Neural progenitor cell (in vitro differentiated cells): ENCODE measurements around the gene RGS10. TPM values are rescaled to one million over a fixed set of nuclear protein-coding genes. Genes with fewer than 3 reads are reported as not detected.

Source experiments
- DNase-seq: peaks from one replicate; pipeline ENCODE4 v3.0.0-alpha.2; 2016; ENCODE audit warnings: low spot score
- H2AFZ ChIP-seq: fragments of 200-600 bp; sonication (generic); replicated peaks from 2 replicates; pipeline ENCODE4 v1.6.1; 2016; ENCODE audit warnings: antibody characterized with exemption
- H3F3A ChIP-seq: fragments of 200-600 bp; sonication (generic); 2 replicates; pipeline ENCODE4 v1.6.1; 2016; ENCODE audit warnings: antibody characterized with exemption, low read depth
- H3K27ac ChIP-seq: fragments of 200-600 bp; sonication (generic); 2 replicates; pipeline ENCODE4 v1.5.1; 2016; ENCODE audit warnings: mild to moderate bottlenecking
- H3K27me3 ChIP-seq: fragments of 200-600 bp; sonication (generic); 2 replicates; pipeline ENCODE4 v1.6.1; 2016; ENCODE audit warnings: mild to moderate bottlenecking, moderate library complexity
- H3K36me3 ChIP-seq: fragments of 200-600 bp; sonication (generic); 2 replicates; pipeline ENCODE4 v1.5.1; 2016
- H3K4me1 ChIP-seq: fragments of 200-600 bp; sonication (generic); 2 replicates; pipeline ENCODE4 v1.6.1; 2016; ENCODE audit warnings: mixed run types
- H3K4me2 ChIP-seq: fragments of 200-600 bp; sonication (generic); 2 replicates; pipeline ENCODE4 v1.6.1; 2016
- H3K4me3 ChIP-seq: fragments of 200-600 bp; sonication (generic); 2 replicates; pipeline ENCODE4 v1.5.1; 2016
- H3K79me2 ChIP-seq: fragments of 200-600 bp; sonication (generic); 2 replicates; pipeline ENCODE4 v1.6.1; 2016; ENCODE audit warnings: low read depth
- H3K9ac ChIP-seq: fragments of 200-600 bp; sonication (generic); 2 replicates; pipeline ENCODE4 v1.6.1; 2016
- H3K9me3 ChIP-seq: fragments of 200-600 bp; sonication (generic); 2 replicates; pipeline ENCODE4 v1.5.1; 2016; ENCODE audit warnings: low read depth
- H4K20me1 ChIP-seq: fragments of 200-600 bp; sonication (generic); 2 replicates; pipeline ENCODE4 v1.6.1; 2016; ENCODE audit warnings: low read depth
- H3K27ac Mint-ChIP-seq: 3 replicates; pipeline ENCODE4 v1.8.0; 2021; ENCODE audit warnings: mixed read lengths
- H3K27me3 Mint-ChIP-seq: 2 replicates; pipeline ENCODE4 v1.8.0; 2022; ENCODE audit warnings: low read depth, mild to moderate bottlenecking, inconsistent platforms, moderate library complexity, mixed read lengths; ENCODE audit not compliant: insufficient read depth
- H3K36me3 Mint-ChIP-seq: 3 replicates; pipeline ENCODE4 v1.8.0; 2021; ENCODE audit warnings: mixed read lengths
- H3K4me1 Mint-ChIP-seq: 3 replicates; pipeline ENCODE4 v1.8.0; 2021; ENCODE audit warnings: mixed read lengths
- H3K4me3 Mint-ChIP-seq: 3 replicates; pipeline ENCODE4 v1.8.0; 2021; ENCODE audit warnings: mild to moderate bottlenecking, moderate library complexity, mixed read lengths
- H3K9me3 Mint-ChIP-seq: 3 replicates; pipeline ENCODE4 v1.8.0; 2020; ENCODE audit warnings: mixed read lengths
- CTCF ChIP-seq: fragments of 200-600 bp; sonication (generic); IDR thresholded peaks from 2 replicates; pipeline ENCODE4 v1.5.1; 2017; ENCODE audit warnings: antibody characterized with exemption, mild to moderate bottlenecking
- EZH2 ChIP-seq: fragments of 200-600 bp; sonication (generic); IDR thresholded peaks from 2 replicates; pipeline ENCODE4 v1.6.1; 2017; ENCODE audit warnings: antibody characterized with exemption, mild to moderate bottlenecking, moderate library complexity
- EZH2phosphoT487 ChIP-seq: fragments of 200-600 bp; sonication (generic); IDR thresholded peaks from 2 replicates; pipeline ENCODE4 v1.6.1; 2017; ENCODE audit warnings: antibody characterized with exemption
- total RNA-seq: library from RNA; depleted of rRNA; stranded (reverse); fragments of >200 nt; gene quantifications from 2 replicates; pipeline ENCODE4 v1.2.3, GENCODE V29; 2015; ENCODE audit warnings: low replicate concordance

RGS10 gene
- total RNA-seq, 1 donor from 2014 or later = 12.0 TPM

GRCh38 chr10:119494236-119495020 lies 48.1 kb downstream of the RGS10 start:
- H3K9me3 Mint-ChIP-seq = no peaks in the 10 kb centered on the region
- no peak overlapping the region for H3K27ac ChIP-seq
- no peaks in the 10 kb centered on the region for H3K36me3 Mint-ChIP-seq
- no peak overlapping the region for H3K4me2 ChIP-seq
- no peak overlapping the region for H3K9ac ChIP-seq
- no peaks in the 10 kb centered on the region for H3F3A ChIP-seq
- peaks cover 14% of the 10 kb centered on the region for H3K4me1 Mint-ChIP-seq
- H2AFZ ChIP-seq = no peak overlapping the region
- no peak overlapping the region for H3K4me3 ChIP-seq
- H3K27me3 Mint-ChIP-seq = peaks cover 4% of the 10 kb centered on the region
- H4K20me1 ChIP-seq = no peaks in the 10 kb centered on the region
- H3K79me2 ChIP-seq = no peaks in the 10 kb centered on the region
- no peak for DNase-seq
- TF ChIP-seq CTCF = no peak
- TF ChIP-seq EZH2phosphoT487 = no peak
- H3K27ac Mint-ChIP-seq = no peak overlapping the region
- H3K27me3 ChIP-seq = no peaks in the 10 kb centered on the region
- no peaks in the 10 kb centered on the region for H3K9me3 ChIP-seq
- no peaks in the 10 kb centered on the region for H3K4me1 ChIP-seq
- H3K4me3 Mint-ChIP-seq = no peak overlapping the region
- no peaks in the 10 kb centered on the region for H3K36me3 ChIP-seq

DNA sequence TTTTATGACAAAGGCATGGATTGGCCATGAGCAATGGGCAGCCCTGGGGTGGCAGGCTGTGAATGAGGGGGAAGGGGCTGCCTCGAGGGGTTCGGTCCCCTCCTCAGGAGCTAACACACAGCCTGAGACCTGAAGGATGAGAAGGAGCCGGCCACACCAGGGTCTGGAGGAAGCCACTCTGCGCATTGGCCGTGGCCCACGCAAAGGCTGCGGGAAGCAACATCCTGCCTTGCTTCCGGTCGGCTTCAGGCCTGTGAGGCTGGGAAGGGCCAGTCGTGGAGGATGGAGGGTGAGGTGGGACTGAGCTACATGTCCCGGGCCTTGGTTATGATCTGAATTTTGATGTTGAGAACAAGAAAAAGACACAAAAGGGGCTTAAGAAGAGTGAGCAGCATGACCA lies 49.4 kb downstream of the RGS10 start:
- H3K4me3 Mint-ChIP-seq = no peak overlapping the region
- DNase-seq = no peak
- H3K27me3 Mint-ChIP-seq = no peaks in the 10 kb centered on the region
- Histone ChIP-seq H3K9me3 (no peaks in the 10 kb centered on the region), H3K36me3 (no peaks in the 10 kb centered on the region), H3F3A (no peaks in the 10 kb centered on the region), H3K79me2 (no peaks in the 10 kb centered on the region), H3K9ac (no peak overlapping the region), H2AFZ (no peak overlapping the region), H4K20me1 (no peaks in the 10 kb centered on the region), H3K4me1 (no peaks in the 10 kb centered on the region), H3K27ac (no peak overlapping the region), H3K4me2 (no peak overlapping the region), H3K27me3 (no peaks in the 10 kb centered on the region), H3K4me3 (no peak overlapping the region)
- TF ChIP-seq CTCF = no peak
- TF ChIP-seq EZH2phosphoT487 = no peak
- no peak for TF ChIP-seq EZH2
- no peaks in the 10 kb centered on the region for H3K36me3 Mint-ChIP-seq
- peaks cover 13% of the 10 kb centered on the region for H3K4me1 Mint-ChIP-seq
- H3K27ac Mint-ChIP-seq = no peak overlapping the region
- H3K9me3 Mint-ChIP-seq = no peaks in the 10 kb centered on the region

DNA sequence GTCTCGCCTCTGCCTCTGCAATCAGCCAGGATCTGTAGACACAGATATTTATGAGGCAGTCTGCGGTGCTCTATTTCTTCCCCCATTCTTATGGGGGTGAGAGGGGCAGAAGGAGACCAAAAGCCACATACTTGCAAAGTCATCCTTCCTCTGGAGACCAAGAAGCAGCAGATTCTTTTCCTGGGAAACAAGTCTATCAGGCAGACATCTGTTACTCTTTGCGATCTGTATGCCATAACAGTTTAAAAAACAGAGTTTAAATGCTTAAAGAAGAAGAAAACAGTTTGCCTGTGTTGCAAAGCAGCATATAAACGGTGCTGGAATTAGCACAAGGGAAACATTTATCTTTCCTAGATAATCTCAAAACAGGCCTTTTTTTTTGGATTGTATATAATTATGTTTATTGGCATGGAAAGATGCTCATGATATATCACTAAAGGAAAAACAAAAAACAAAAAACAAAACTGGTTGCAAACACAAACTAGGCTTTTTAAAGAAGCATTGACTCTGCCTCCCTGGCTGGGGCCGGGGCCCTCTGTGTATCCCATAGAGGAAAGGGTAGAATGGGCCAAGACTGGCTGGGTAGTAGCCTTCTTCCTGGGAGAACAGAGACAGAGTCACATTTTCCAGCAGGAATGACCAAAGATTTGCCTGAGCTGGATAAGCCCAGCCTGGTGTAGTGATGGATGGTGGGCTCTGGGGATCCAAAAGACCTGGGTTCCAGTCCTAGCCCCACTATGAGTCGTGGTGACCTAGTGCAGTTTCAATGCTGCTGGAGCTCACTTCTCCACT lies 50.4 kb downstream of the RGS10 start:
- Histone ChIP-seq H3K36me3 (no peaks in the 10 kb centered on the region), H3K4me2 (no peak overlapping the region)

More for the DNA sequence above, 50.4 kb downstream of the RGS10 start:
- Histone ChIP-seq H3K4me3 (no peak overlapping the region), H3K9me3 (no peaks in the 10 kb centered on the region), H3F3A (no peaks in the 10 kb centered on the region), H3K4me1 (no peaks in the 10 kb centered on the region), H3K79me2 (no peaks in the 10 kb centered on the region), H4K20me1 (no peaks in the 10 kb centered on the region), H2AFZ (no peak overlapping the region), H3K27ac (no peak overlapping the region), H3K27me3 (no peaks in the 10 kb centered on the region), H3K9ac (no peak overlapping the region)
- H3K27me3 Mint-ChIP-seq = no peaks in the 10 kb centered on the region
- no peak for TF ChIP-seq EZH2phosphoT487
- no peak for TF ChIP-seq CTCF
- no peak for TF ChIP-seq EZH2
- no peak overlapping the region for H3K4me3 Mint-ChIP-seq
- no peaks in the 10 kb centered on the region for H3K36me3 Mint-ChIP-seq
- no peak overlapping the region for H3K27ac Mint-ChIP-seq
- peaks cover 8% of the 10 kb centered on the region for H3K4me1 Mint-ChIP-seq
- H3K9me3 Mint-ChIP-seq = no peaks in the 10 kb centered on the region
- no peak for DNase-seq
